HG02840 (cell line): ENCODE data around the gene SORCS2.

Experiments used
- ATAC-seq: cut with Tn5 transposase; IDR thresholded peaks from one replicate; pipeline ENCODE4 v1.9.1; 2021; ENCODE audit warnings: mild to moderate bottlenecking, moderate library complexity, moderate number of reproducible peaks; ENCODE audit not compliant: unreplicated experiment, low FRiP score

Gene SORCS2

GRCh38 chr4:7362862-7363430 is 170.6 kb downstream of the SORCS2 start:
- ATAC-seq: no peak

GRCh38 chr4:7364979-7365378 is 172.6 kb downstream of the SORCS2 start:
- ATAC-seq: no peak

- no peak for ATAC-seq
These were observed 173.3 kb downstream of the SORCS2 start for GRCh38 chr4:7365462-7366179.

GRCh38 chr4:7366180-7366945 is 174.0 kb downstream of the SORCS2 start:
- ATAC-seq: no peak

GRCh38 chr4:7366954-7367353 is 174.6 kb downstream of the SORCS2 start:
- ATAC-seq: no peak

GRCh38 chr4:7367406-7367805 is 175.1 kb downstream of the SORCS2 start:
- no peak for ATAC-seq

GRCh38 chr4:7367864-7368277 is 175.5 kb downstream of the SORCS2 start:
- no peak for ATAC-seq

- no peak for ATAC-seq
These were observed 176.0 kb downstream of the SORCS2 start for GRCh38 chr4:7368296-7368695.

GRCh38 chr4:7369511-7369910 is 177.2 kb downstream of the SORCS2 start:
- no peak for ATAC-seq

- no peak for ATAC-seq
These were observed 177.7 kb downstream of the SORCS2 start for GRCh38 chr4:7370038-7370437.

- ATAC-seq: no peak
These were observed 179.0 kb downstream of the SORCS2 start for GRCh38 chr4:7371210-7371941.

- ATAC-seq: no peak
These were observed 180.3 kb downstream of the SORCS2 start for GRCh38 chr4:7372673-7373072.

GRCh38 chr4:7374571-7374970 is 182.2 kb downstream of the SORCS2 start:
- no peak for ATAC-seq

- ATAC-seq: no peak
These were observed 183.1 kb downstream of the SORCS2 start for GRCh38 chr4:7375427-7375826.

- no peak for ATAC-seq
These were observed 185.0 kb downstream of the SORCS2 start for GRCh38 chr4:7377223-7377865.

GRCh38 chr4:7379186-7379585 is 186.8 kb downstream of the SORCS2 start:
- ATAC-seq: no peak

GRCh38 chr4:7379719-7380118 is 187.4 kb downstream of the SORCS2 start:
- no peak for ATAC-seq

- no peak for ATAC-seq
These were observed 189.0 kb downstream of the SORCS2 start for GRCh38 chr4:7381221-7381889.

- no peak for ATAC-seq
These were observed 189.7 kb downstream of the SORCS2 start for GRCh38 chr4:7381890-7382633.
